CD4-positive, alpha-beta T cell treated with Interleukin-15 for 4 hours (primary cell): ENCODE results near the gene CACNA2D4.

Experiments used
- DNase-seq: peaks from one replicate; pipeline ENCODE4 v3.0.0-alpha.2; 2020; ENCODE audit warnings: low spot score

The CACNA2D4 gene

DNA sequence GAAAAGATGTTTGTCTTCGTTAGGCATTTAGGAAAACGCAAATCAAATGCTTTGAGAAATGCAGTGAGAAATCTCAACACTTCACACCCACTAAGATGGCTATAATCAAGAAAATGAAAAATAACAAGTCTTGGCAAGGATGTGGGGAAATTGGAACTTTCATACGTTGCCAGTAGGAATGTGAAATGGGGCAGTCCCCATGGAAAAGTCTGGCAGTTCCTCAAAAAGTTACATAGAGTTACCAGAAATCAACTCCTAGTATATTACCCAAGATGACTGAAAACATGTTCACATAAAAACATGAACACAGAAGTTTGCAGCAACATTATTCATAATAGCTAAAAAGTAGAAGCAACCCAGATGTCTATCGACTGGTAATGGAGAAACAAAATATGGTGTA lies 139.5 kb downstream of the CACNA2D4 start:
- no peak for DNase-seq

DNA sequence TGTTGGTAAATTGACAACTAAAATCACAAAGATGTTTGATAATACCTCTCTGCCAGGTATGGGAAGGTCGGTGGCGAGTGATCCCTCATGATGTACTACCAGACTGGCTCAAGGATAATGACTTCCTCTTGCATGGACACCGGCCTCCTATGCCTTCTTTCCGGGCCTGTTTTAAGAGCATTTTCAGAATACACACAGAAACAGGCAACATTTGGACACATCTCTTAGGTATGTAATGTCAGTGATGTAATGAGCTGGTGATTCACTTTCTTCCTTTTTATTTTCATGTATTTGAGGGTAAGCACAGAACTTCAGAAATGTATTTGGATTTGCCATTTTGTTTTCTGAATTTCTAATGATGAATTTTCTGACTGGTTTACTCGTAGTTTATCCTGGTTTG lies 140.7 kb downstream of the CACNA2D4 start:
- DNase-seq: no peak

DNA sequence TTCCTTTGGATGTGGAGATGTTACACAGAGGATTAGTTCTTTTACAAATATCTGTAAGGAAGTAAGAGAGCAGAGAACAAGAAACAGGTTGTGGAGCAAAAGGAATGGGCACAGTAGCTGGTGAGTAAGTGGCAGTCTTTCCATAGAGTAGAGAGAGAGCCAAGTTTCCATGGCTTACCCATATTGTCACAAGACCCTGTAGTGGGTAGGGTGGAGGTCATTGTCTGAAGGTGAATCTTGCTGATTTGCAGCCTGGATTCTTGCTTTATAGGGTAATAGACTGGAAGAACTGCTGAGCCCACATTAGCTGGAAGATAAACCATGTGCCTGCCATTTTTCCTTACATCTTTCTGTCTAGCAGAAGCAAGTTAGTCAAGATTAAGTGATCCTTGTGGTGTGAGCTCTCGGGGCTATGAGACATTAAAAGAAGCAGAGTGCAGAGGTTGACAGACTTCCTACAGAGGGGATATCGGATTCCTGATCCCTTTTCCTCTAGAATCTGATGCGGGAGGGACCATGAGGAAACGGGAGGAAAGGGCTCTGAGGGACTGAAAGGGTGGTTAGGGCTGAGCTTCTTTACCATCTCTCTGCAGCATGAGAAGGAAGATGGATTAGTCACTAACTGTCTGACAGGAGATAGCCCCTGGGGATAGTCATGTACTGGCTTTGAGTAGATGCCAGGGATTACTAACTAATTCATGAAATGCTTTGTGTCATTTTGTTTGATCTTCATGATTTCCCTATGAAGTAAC lies 142.1 kb downstream of the CACNA2D4 start:
- DNase-seq: no peak

DNA sequence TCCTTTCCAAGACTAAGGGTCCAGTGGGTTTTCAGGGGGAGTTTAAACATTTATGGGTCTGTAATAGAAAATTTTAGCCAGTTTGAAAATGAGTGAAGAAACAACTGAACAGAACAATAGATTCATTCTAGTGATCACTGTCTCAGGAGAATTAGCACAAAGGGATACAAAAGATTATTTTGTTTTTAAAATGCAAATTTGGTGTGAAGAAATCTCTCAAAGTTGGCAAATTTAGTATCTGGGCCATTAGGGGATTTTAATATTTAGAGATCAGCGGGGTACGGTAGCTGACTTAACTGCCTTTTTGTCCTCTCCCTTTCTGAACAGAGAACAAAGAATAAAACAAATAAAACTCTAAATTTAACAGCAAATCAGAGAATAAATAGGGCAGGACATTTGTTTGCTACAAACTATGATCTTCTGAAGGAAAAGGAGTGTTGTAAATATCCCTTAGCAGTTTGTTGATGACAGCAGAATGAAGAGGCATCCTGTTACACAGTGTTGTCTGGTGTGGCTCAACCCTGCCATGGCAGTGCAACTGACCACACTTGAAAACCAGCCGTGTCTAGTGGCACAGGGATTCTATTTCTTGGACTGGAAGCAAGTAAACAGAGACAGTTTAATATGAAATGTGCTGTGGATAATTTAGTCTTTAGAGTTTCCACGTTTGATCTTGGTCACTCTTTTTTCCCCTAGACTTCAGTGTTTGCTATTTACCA lies 144.4 kb downstream of the CACNA2D4 start:
- DNase-seq: no peak

DNA sequence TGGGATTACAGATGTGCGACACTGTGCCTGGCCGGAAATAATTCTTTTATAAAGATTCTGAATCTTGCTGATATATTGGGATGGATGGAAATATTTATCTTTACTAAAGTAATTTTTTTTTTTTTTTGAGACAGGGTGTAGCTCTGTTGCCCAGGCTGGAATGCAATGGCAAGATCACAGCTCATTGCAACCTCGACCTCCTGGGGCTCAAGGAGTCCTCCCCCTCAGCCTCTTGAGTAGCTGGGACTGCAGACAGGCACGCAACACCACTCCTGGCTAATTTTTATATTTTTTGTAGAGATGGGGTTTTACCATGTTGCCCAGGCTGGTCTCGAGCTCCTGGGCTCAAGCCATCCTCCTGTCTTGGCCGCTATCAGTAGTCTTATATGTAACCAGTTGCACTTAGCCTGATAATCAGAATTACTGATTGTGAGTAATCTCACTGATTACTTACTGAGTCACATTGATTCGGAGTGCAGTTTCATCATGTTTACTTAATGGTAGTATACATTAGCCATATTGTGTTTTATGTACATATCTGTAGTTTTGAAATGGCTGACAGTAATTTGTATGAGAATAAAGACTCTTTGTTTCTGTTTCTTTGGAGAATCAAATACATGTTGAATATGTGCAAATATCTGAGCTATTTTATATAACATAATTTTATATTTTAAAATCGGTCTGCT lies 148.5 kb downstream of the CACNA2D4 start:
- no peak for DNase-seq

DNA sequence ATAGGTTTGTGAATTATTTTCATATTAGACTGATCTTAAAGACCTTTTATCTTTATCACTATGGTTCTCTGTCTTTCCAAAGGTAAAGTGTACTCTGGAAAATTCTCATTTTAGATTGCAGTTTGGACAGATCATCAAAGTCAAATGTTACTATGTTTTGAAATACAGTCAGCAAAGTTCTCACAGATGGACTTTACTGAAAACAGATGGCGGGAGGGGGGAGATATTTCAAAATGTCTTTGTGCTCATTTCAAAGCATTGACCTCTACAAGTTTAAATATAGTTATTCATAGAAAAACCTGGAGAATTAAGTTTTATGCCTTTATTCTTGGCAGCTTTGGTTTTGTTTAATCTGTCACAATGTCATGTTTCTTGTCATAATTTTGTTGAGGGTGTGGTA lies 149.8 kb downstream of the CACNA2D4 start:
- DNase-seq: no peak

DNA sequence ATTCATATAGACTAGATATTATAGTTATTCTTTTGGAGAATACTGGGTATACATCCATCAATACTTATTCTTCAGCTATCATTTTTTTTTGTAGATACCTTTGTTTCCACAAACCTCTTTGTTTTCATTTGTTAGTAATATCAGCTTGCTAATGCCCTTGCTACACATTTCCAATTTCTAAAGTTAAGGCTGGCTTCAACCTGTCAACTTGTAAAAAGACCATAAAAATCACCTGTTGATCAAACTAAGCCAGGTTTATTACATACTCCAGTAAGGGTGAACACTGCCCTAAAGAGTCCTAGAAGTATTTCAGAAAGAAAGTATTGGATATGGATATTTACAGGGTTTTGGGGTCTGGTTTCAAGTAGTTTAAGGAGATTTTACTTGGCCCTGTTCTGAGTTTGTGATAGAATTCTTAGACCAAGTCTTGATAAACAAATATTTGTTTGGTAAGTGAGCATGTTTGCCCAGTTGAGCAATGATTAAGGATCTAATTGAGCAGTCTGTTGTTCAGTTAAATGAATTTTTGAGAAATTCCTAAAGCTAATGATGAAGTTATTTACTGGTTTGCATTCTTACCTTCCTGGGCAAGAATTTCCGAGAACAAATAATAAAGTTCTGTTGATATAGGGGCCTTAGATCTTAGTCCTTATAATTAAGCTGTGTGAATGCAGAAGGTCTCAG lies 150.9 kb downstream of the CACNA2D4 start:
- no peak for DNase-seq

DNA sequence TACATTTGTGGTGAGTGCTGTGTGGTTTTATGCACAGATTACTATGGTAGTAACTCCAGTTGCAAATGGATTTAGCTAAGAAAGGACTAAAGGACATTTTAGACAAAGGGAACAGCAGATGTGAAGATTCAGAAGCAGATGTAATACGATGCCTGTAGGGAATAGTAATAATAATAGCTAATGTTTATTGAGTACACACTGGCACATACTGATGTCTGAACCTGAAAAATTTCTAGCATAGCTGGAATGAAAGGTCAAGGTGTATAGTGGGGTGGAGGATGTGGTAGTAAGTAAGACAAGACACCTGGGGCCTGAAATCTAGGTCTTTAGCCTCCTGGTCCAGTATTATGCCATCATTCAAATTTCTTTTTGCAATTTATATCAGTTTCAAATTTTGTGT lies 152.3 kb downstream of the CACNA2D4 start:
- DNase-seq: no peak

DNA sequence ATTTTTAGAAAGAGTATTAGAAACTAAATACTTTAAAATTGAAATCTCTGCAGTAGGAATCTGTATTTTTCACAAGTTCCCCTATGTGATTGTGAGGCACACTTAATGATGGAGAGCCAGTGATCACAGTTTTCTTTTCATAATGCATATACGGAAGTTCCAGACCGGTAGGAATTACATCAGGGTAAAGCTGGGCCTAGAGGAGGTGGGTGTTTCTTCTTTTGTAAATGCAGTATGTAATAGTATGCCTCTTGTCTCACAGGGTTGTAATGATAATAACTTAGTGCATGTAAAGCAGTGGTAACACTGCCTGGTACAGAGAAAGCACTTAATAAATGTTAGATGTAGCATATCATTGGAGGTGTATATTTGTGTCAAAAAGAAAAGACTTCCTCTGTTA lies 155.3 kb downstream of the CACNA2D4 start:
- DNase-seq: no peak

DNA sequence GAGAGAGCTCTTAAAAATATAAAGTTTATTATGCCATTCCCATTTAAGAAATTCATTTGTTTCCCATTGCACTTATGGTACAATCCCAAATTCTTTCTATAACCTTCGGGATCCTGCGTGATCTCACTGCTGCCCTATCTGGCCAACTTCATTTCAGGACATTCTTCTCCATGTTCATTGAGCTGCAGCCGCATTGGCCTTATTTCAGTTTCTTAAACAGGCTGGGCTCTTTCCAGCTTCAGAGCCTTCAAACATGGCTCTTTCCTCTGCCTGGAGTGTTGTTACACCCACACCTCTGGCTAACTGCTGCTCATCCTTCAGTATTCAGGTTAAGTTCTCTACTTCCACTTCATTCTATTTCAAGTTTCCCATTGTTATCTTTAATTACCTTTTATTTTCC lies 156.6 kb downstream of the CACNA2D4 start:
- DNase-seq: no peak

DNA sequence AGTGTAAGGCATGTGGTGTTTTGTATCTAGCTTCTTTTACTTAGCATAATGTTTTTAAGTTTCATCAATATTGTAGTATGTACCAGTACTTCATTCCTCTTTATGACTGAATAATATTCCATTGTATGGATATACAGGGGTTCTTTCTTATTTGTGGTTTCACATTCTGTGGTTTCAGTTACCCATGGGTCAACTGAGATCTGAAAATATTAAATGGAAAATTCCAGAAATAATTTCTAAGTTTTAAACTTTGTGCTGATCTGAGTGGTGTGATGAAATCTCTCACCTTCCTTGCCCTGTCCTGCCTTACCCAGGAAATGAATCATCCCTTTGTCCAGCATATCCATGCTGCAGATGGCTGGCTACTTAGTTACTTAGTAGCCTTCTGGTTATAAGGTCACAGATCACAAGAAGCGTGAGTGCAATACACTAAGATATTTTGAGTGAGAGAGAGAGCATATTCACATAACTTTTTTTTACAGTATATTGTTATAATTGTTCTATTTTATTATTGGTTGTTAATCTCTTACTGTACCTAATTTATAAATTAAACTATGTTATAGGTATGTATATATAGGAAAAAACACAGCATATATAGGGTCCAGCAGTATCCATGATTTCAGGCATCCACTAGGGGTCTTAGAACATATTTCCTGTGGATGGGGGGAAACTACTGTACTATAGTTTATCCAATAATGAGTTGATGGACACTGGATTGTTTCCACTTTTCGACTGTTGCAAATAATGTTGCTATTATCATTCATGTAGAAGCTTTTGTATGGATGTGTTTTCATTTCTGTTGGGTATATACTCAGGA lies 157.7 kb downstream of the CACNA2D4 start:
- no peak for DNase-seq

DNA sequence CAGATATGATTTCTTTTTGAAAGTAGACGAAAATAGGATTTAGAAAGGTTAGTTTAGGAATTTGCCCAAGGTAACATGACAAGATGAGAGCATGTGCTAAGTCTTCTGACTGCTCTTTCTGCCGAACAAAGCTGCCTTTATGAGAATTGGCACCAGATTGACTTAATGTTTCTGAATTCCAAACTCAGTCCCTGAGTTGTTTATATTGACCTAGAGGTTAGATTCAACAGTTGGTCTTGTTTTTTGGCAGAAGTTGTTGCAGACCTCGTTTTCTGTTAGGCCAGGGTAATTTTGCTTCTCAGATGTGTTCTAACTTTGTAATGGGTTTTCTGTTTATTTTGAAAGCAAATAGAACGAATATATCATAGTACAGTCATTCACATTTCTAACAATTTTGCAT lies 159.6 kb downstream of the CACNA2D4 start:
- DNase-seq: no peak

DNA sequence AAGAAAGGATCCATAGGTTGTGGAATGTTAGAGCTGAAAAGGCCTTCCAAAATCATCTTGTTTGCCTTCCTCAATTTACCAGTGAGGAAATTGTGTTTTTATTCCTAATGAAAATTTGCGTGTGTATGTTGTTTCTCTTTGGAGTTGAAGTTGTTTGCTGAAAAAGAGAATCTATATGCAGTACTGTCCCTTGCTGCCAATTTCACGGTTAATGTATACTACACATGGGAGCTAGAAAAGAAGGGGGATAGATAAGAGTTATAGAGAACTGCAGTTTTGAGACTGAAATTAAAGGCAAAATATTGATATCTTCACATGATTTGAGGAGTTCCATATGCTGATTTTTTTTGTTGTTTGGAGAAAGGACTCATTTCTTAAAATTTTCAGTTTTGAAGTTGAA lies 160.1 kb downstream of the CACNA2D4 start:
- no peak for DNase-seq

DNA sequence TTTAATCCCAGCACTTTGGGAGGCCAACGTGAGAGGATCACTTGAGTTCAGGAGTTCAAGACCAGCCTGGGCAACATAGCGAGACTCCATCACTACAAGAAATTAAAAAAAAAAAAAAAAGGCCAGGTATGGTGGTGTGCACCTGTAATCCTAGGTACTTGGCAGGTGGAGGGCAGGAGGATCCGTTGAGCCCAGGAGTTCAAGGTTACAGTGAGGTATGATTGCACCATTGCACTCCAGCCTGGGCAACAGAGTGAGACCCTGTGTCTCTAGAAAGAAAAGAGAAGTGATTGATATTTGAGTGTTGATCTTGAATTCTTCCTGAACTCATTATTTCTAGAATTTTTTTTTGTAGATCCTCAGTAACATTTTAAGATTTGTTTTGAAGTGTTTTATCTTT lies 168.2 kb downstream of the CACNA2D4 start:
- no peak for DNase-seq

DNA sequence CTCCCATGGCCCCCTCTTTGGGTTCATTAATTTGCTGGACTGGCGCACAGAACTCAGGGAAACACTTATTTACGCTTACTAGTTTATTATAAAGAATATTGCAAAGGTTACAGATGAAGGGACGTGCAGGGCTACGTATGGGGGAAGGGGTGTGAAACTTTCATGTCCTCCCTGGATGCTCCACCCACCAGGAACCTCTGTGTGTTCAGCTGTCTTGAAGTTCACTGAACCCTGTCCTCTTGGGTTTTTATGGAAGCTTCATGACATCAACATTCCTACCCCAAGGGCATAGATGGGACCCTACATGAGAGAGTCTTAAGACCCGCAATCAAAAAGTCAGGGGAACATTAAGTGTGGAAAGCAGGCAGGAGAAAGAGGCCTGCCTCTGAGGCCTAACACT lies 169.4 kb downstream of the CACNA2D4 start:
- no peak for DNase-seq

DNA sequence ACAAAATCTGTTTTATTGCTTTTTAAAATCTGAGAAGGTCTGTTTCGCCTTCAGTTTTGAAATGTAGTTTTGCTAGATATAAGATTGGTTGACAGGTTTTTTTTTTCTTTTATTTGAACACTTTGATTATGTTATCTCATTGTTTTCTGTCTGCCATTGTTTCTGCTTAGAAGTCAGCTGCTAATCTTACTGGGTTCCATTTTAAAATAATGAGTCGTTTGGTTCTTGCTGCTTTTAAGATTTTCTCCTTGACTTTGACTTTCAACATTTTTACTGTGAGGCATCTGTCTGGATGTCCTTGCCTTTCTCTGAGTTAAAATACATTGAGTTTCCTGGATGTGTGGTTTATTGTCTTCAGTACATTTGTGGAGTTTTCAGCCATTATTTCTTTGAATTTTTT lies 170.8 kb downstream of the CACNA2D4 start:
- DNase-seq: no peak

DNA sequence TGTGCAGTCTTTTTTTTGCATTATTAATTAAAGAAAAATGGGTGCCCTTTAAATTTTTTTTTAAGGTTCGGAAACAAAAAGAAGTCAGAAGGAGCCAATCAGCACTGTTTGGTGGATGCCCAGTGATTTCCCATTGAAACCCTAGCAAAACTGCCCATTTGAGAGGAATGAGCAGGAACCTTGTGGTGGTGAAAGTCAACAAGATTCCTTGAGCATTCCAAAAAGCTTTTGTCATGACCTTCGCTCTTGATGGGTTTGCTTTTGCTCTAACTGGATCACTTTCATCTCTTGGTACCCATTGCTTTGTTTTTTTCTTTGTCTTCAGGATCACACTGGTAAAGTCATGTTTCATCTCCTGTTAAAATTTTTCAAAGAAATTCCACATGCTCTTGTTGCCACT lies 173.5 kb downstream of the CACNA2D4 start:
- DNase-seq: no peak
